CD1c-positive myeloid dendritic cell (primary cell): ENCODE results near the gene MYH8.

Source experiments
- DNase-seq: peaks from one replicate; pipeline ENCODE4 v3.0.0-alpha.2; 2016; ENCODE audit errors: extremely low spot score

Gene MYH8

GRCh38 chr17:10421900-10422542, at the start of gene MYH8:
Gene MYH8, minus strand, starts transcription at chr17:10421950. Its CDS starts 1,723 bp downstream, at chr17:10420227.
- DNase-seq, result no peak

GRCh38 chr17:10469459-10469858, 47.7 kb upstream of the MYH8 start, which contains the start of gene MYH4:
Gene MYH4, minus strand, starts transcription at chr17:10469559. Its CDS starts 2,814 bp downstream, at chr17:10466745.
- no peak for DNase-seq

- DNase-seq, result no peak
These were observed 41.7 kb upstream of the MYH8 start for GRCh38 chr17:10463402-10463801.

GRCh38 chr17:10460062-10460461, 38.3 kb upstream of the MYH8 start:
- no peak for DNase-seq

GRCh38 chr17:10458701-10459100, 37.0 kb upstream of the MYH8 start:
- no peak for DNase-seq

GRCh38 chr17:10457952-10458351, 36.2 kb upstream of the MYH8 start:
- DNase-seq, result no peak

GRCh38 chr17:10447026-10447931, 25.5 kb upstream of the MYH8 start:
- DNase-seq, result no peak

- no peak for DNase-seq
These were observed 18.1 kb upstream of the MYH8 start for GRCh38 chr17:10439816-10440215.

GRCh38 chr17:10435096-10435495, 13.3 kb upstream of the MYH8 start:
- DNase-seq, result no peak

- no peak for DNase-seq
These were observed 7.8 kb upstream of the MYH8 start for GRCh38 chr17:10429421-10430045.

GRCh38 chr17:10428781-10429180, 7.0 kb upstream of the MYH8 start:
- DNase-seq, result no peak

GRCh38 chr17:10421211-10421610, 539 bp downstream of the MYH8 start:
- DNase-seq, result no peak

GRCh38 chr17:10420811-10421210, 939 bp downstream of the MYH8 start:
- no peak for DNase-seq

- DNase-seq, result no peak
These were observed 4.3 kb downstream of the MYH8 start for GRCh38 chr17:10417431-10417830.

GRCh38 chr17:10415161-10415560, 6.6 kb downstream of the MYH8 start:
- DNase-seq, result no peak

- no peak for DNase-seq
These were observed 18.2 kb downstream of the MYH8 start for GRCh38 chr17:10403589-10403988.

GRCh38 chr17:10398352-10398751, 23.4 kb downstream of the MYH8 start:
- no peak for DNase-seq

- DNase-seq, result no peak
These were observed 25.1 kb downstream of the MYH8 start for GRCh38 chr17:10396524-10397163.

- no peak for DNase-seq
These were observed 27.4 kb downstream of the MYH8 start for GRCh38 chr17:10394201-10394887.

- DNase-seq, result no peak
These were observed 28.9 kb downstream of the MYH8 start for GRCh38 chr17:10392880-10393279.

- DNase-seq, result no peak
These were observed 35.9 kb downstream of the MYH8 start for GRCh38 chr17:10385871-10386270.
